ENCODE data around the gene TCTN1. TPM values are rescaled to one million over a fixed set of nuclear protein-coding genes. Genes with fewer than 3 reads are reported as not detected.
"Not testable (repeated sequence)": the region's sequence is repeated elsewhere in the genome, so short reads cannot be mapped to it uniquely, and the experiment has no call there.

Gene TCTN1
- 34.3 TPM in 2 replicates for total RNA-seq (2014; rRNA removed)
- 18.2 TPM for polyA plus RNA-seq (2012)

DNA sequence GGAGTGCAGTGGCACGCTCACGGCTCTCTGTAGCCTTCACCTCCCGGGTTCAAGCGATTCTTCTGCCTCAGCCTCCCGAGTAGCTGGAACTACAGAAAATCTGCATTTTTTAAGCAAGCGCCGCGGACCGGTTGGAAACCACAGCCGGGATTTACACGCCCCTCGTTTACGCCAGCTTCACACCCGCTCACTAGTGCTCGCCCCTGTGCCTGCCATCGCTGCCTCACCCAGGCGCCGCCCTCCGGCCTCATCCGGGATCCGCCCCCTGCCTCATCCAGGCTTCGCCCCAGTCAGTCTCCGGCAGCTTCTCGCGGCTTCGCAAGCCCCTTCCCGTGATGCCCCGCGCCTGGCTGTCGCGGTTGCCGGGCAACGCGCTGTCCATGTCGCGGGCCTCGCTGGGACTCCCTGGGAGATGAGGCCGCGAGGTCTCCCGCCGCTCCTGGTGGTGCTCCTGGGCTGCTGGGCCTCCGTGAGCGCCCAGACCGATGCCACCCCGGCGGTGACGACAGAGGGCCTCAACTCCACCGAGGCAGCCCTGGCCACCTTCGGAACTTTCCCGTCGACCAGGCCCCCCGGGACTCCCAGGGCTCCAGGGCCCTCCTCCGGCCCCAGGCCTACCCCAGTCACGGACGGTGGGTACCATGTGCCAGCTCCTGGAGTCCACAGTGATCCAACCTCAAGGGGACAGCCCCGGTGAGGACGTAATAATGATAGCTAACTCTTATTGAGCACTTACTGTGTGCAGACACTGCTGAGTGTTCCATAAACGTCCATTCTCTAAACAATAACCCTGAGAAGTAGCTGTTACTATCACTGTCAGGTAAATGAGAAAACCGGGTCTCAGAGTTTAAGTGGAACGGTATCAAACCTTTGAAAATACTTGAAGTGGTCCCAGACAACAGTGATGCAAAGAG lies at the start of gene TCTN1:
TSS of gene TCTN1 (plus strand) at position 359 of the 914 bp plus-strand sequence. CDS start at position 413, 54 bp downstream.
- DNase-seq (ENCODE audit: low read depth), result peak; percentile 89

DNA sequence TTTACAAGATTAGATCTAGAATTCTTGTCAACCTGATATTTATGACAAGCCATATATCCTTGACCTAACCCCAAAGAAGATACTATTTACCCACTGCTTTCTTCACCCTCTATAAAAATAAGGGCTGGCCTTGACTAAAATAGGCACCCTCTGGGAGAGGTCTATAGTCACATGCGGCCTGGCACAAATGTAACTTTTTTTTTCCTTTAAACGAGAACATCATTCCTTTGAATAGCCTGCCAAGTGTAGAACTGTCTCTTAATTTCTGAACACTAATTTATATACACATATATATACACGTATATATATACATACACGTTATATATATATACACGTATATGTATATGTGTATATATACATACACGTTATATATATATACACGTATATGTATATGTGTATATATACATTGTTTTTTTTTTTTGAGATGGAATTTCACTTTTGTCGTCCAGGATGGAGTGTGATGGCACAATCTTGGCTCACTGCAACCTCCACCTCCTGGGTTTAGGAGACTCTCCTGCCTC lies 49.4 kb upstream of the TCTN1 start:
- no peak for DNase-seq (ENCODE audit: low read depth)

DNA sequence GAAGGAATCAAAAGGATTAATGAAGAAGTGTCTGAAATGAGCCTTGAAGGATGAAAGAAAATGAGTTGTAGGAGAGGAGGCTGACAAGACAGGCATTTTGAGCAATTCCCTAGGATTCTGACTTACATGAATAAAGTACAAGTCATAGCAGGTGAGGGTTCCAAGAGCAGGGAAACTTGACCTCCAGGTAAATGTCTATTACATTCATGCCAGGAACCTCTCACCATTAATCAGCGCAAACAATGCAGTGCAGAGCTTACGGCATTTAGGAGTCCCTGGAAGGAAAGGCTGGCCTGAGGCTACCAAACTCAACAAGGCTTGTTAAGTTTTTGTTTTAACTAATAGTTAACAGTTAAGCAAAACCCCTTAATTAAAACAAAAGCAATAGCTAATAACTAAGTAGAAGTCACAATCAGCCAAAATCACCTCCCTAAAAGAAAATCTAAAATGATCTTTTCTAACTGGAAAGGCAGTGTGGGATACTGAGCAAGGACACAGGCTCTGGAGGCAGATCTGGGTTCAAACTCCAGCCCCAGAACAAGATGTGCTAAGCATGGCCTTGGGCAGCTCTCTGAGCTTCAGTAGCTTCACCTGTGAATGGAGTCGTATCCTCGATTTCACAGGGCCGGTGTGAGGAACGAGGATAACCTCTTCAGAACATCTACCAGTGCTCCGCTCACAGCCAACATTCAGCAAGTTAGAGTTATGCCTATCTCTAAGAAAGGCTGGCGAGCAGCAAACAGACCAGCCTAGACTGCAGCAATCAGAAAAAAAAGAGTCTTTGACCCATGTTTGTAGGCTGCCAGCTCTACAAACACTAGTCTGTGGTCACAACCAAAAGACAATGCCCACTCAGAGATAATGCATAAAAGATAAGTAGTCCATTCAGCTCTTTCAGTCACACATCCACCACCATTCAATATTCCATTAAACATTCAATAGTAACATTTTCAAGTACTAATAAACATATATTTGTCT lies 47.7 kb upstream of the TCTN1 start:
- DNase-seq (ENCODE audit: low read depth), result no peak

DNA sequence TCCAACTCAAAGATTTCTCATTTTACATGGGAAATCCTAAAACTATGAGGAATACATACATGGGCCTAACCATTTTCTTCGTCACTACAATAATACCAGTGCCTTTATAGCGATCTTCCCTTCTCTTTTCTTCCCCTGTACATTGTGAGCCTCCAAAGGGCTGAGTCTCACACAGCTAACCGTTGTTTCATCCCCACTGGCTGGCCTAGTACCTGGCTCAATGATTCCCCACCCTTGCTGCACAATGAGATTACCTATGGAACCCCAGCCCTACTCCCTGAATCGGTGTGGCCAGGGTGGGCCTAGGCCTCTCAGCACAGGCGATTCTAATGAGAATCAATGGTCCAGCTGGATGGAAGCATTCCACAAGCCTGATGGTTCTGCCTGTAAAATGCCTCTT lies 46.9 kb upstream of the TCTN1 start:
- no peak for DNase-seq (ENCODE audit: low read depth)

DNA sequence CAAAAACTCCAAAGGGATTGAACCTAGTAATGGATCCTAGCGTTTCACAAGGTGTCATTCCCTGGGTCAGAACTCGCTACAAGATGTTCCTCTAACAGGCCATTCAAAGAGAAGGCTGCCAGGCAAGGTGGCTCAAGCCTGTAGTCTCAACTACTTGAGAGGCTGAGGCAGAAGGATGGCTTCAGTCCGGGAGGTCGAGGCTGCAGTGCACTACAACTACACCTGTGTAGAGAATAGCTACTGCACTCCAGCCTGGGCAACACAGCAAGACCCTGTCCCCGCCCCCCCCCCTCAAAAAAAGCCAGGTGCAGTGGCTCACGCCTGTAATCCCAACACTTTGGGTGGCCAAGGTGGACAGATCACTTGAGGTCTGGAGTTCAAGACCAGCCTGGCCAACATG lies 45.2 kb upstream of the TCTN1 start:
- DNase-seq (ENCODE audit: low read depth), result no peak

DNA sequence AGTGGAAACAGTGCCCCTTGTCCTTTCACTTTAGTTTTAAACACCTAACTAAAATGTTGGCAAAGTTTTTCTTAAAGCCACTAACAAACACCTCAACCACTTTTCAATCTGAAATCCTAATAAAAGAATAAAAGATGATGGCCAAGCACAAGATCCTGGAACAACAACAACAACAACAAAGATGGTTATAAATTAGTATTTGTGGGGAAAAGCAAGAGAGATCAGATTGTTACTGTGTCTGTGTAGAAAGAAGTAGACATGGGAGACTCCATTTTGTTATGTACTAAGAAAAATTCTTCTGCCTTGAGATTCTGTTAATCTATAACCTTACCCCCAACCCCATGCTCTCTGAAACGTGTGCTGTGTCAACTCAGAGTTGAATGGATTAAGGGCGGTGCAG lies 44.1 kb upstream of the TCTN1 start:
- DNase-seq (ENCODE audit: low read depth), result not testable (repeated sequence)

DNA sequence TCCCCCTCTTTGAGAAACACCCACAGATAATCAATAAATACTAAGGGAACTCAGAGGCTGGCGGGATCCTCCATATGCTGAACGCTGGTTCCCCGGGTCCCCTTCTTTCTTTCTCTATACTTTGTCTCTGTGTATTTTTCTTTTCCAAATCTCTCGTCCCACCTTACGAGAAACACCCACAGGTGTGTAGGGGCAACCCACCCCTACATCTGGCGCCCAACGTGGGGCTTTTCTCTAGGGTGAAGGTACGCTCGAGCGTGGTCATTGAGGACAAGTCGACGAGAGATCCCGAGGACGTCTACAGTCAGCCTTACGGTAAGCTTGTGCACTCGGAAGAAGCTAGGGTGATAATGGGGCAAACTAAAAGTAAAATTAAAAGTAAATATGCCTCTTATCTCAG lies 43.1 kb upstream of the TCTN1 start:
- DNase-seq (ENCODE audit: low read depth), result not testable (repeated sequence)

DNA sequence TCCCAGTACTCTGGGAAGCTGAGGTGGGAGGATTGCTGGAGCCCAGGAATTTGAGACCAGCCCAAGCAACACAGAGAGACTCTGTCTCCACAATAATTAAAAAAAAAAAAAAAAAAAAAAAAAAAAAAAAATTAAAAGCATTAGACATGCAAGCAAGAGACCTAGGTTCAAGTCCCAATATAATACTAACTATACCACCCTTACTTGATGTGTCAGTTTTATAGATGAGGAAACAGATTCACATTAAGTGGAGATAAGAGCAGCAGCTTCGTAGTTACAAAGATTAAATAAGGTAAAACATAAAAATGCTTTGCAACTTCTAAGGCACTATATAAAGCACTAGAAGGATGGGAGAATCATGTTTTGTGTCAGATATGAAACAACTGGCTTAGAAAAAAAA lies 39.9 kb upstream of the TCTN1 start:
- DNase-seq (ENCODE audit: low read depth), result no peak

DNA sequence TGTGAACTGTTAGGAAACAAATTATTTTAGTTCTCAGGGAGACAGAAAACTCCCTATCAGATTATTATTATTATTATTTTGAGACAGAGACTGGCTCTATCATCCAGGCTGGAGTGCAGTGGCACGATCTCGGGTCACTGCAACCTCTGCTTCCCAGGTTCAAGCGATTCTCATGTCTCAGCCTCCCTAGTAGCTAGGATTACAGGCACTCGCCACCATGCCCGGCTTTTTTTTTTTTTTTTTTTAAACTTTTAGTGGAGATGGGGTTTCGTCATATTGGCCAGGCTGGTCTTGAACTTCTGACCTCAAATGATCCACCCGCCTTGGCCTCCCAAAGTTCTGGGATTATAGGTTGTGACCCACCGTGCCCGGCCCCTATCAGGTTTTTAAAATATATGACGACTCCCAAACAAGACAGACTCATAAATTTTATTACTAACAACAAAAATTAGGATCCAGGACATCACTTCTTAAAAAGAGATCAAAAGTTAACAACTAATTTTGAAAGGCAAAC lies 39.2 kb upstream of the TCTN1 start:
- not testable (repeated sequence) for DNase-seq (ENCODE audit: low read depth)

DNA sequence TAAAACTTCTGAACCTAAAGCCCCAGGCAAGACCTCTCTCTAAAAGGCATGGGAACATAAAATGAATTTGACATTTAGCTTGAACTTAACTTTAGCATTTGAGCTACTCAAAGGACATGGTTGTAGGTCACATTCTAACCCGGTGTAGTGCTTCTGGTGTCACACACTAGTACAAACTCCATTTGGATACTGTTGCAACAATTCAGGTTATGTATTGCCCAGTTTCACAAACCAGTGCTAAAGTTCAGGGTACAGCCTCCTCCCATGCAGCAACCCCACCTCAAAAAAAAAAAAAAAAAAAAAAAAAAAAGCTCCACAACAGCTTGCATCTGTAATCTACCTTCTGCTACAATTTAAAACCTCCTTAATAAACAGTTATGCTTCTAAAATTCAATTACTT lies 38.6 kb upstream of the TCTN1 start:
- no peak for DNase-seq (ENCODE audit: low read depth)

DNA sequence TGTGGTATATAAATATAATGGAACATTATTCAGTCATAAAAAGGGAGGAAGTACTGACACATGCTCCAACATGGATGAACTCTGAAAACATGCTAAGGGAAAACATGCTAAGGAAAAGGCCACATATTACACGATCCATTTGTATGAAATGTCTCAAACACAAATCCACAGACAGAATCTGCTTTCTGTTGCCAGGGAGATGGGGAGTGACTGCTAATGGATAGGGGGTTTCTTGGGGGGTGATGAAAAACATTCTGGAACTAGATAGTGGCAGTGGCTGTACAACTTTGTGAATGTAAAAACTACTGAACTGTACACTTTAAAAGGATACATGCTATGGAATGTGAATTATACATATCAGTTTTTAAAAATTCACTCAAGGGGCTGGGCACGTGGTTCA lies 37.4 kb upstream of the TCTN1 start:
- DNase-seq (ENCODE audit: low read depth), result no peak

DNA sequence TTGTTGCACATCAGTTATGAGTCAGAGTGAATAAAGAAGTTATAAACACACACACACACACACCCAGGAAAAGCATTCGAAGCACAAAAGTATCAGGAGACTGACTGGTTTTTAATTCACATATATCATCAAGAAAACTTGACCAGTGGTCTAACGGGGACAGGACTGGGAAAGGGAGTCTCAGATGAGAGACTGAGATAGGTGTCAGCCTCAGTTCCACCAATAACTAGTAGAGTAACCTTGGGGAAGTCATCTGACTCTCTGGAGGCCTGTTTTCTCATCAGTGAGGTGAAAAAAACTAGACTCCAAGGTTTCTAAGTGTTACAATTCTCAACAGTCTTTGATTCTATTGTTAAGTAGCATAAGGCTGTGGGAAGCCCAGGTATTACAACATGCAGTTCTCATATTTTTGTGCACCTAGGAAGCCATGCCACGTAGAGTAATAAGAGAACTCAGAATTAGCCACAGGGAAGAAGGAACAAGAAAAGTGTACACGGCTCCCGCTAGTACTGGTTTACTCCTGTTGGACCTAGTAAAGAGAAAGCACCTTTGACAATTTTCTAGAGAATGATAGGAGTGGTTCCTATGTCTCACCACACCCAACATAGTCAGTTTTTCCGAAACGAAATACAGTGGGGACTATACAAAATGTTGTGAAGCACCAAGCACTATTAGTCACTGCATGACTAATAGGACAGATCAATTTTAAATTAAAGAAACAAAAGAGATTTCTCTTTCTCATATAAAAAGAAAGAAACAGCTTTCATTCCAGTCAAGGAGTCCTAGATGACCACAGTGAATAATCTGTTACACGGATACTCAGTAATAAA lies 35.9 kb upstream of the TCTN1 start:
- peak; percentile 91 for DNase-seq (ENCODE audit: low read depth)

DNA sequence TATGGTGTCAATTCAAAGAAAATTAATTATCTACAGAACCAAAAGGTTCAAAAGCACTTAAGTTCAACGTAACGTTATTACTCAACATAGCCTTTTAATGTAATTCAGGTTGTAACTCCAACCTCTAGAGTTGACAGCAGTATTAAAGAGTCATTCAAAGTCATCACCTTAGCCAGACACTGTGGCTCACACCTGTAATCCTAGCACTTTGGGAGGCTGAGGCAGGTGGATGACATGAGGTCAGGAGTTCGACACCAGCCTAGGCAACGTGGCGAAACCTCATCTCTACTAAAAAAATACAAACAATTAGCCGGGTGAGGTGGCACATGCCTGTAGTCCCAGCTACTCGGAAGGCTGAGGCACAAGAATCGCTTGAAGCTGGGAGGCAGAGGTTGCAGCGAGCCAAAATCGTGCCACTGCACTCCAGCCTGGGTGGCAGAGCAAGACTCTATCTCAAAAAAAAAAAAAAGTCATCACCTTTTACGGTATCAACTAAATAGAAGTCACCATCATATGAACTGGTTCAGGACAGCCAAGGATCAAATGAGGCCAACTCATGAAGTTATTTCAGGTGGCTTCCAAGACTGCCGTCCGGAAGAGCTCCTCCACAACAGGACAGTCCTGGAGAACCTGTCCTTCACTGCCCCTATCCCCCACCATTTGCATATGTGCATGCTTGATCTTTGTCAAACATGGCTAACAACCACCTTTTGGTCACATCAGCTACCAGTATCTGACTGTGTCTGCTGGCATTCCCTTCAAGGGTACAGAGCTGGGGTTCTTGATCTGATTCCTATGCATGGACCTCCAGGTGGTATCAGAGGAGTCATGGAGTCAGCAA lies 35.0 kb upstream of the TCTN1 start:
- no peak for DNase-seq (ENCODE audit: low read depth)

DNA sequence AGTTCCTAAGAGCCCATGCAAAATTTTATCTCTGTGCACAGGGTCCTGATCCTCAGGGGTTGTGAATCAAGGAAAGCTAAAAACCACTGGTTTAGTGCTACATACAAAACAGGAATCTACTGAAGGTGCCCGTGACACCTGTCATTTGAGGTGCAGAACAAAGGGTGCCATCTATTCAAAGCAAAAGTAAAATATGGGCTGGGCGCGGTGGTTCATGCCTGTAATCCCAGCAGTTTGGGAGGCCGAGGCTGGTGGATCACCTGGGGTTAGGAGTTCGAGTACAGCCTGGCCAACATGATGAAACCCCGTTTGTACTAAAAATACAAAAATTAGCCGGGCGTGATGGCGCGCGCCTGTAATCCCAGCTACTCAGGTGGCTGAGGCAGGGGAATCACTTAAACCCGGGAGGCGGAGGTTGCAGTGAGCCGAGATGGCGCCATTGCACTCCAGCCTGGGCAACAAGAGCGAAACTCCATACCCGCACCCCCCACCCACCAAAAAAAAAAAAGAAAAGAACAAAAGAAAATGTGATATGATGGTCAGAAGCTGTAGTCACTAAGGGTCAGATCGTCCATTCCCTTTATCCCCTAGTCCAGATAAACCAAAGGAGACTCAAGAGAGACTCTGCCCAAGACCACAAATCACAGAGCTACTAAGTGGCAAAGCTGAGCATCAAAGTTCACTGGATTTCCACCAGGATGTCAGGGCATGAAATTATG lies 34.2 kb upstream of the TCTN1 start:
- no peak for DNase-seq (ENCODE audit: low read depth)

DNA sequence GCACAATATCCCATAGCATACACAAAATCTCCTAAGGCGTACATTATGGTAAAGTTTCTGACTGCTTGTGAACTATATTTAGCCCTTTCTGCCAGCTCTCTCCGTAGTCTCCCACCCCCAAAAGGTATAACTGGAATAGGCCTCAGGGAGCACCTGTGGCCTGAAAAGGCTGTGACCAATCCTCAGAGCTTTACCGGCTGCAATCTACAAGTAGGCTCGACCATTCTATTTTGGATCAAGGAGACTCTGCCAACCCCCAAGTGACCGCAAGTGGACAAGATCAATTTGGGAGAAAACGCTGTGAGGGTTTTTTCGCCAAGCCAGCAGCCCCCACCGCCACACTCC lies 32.0 kb upstream of the TCTN1 start:
- peak; percentile 13 for DNase-seq (ENCODE audit: low read depth)

DNA sequence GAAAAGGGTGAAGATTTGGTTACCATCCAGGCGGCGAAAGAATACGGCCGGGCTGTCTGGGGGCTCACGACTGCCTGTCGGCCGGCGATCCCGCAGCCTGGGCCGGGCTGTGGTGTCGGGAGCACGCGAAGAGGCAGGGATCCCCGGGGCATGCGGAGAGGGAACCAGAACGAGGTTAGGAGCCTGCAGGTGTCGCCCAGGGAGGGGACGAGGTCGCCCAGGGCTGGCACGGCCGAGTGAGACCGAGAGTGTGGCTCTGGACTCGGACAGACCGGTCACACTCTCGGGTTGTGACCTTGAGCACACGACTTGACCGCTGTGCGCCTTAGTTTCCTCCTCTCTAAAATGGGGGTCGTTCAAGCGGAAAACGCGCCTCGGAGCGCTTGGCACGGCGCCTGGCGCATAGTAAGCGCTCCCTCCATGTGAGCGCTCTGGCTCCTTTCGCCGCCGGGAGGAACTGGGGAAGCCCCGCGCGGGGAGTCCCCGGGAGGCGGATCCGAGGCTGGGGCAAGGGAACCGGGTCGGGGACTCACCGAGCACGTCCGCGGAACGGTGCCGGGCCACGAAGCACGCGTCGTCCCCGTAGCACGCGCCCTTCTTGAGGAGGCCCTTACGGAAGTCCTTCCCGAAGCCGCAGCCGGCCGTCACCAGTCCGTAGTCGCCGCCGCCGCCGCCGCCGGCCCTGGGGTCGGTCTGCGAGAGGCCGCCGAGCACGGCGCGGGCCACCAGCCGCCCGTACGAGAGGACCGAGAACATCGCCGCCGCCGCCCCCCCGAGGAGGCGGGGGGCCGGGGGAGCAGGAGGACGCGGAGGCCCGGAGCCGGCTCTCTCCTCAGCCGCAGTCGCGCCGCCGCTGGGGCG lies 31.4 kb upstream of the TCTN1 start:
- DNase-seq (ENCODE audit: low read depth), result peak; percentile 35

DNA sequence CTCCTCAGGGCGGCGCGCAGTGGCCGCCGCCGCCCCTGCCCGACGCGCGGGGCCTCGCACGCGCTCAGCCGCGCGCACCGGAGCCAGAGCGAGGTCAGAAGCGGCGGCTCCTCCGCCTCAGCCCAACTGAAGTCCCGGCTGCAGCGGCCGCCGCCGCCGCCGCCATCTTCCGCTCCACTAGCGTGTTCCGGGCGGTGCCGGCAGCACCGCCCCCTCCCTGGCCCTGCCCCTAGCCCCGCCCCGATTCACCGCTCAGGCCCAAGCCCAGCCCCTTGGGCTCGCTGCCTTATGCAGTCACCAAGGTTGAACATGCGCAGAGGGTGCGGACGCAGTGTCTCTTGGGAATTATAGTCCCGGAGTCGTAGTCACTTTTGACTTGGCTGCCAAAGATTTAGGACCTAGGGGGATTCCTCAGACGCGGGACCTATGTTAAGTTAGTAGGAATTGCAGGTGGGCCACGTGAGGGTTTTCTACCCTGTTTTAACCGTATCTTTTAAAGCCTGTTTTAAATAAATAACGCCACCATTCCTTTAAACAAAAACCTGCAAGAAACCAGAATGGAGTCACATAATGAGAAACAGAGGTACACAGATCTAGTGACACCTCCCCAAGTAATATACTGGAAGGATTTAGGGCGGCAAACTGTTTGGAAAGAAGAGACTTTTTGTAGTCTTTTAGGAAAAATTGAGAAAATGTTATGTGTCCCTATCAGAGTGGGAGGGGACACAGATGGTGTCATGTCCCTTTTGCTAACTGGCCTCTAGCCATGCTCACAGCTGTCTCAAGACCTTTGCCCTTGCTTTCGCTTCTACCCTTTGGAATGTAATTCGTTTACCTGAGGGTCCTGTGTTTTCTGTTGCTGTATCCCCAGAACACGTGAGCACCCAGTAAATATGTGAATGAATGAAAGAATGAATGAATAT lies 30.5 kb upstream of the TCTN1 start, which contains the start of gene PPTC7:
TSS of gene PPTC7 (minus strand) at position 182 of the 923 bp plus-strand sequence. CDS start 287 bp downstream, outside the sequence.
- peak; percentile 97 for DNase-seq (ENCODE audit: low read depth)
